IPS-NIHi7 (cell line): ENCODE measurements around the gene NUP50.

Experiments
- DNase-seq: peaks from one replicate; pipeline ENCODE4 v3.0.0; 2012; ENCODE audit warnings: mixed read lengths; ENCODE audit errors: extremely low spot score

Gene NUP50

GRCh38 chr22:45230026-45230721 is 66.4 kb downstream of the NUP50 start:
- DNase-seq = no peak

- no peak for DNase-seq
Observed at GRCh38 chr22:45231293-45231692, 67.6 kb downstream of the NUP50 start.

- DNase-seq = no peak
Observed at GRCh38 chr22:45233386-45233785, 69.7 kb downstream of the NUP50 start.

GRCh38 chr22:45233827-45234226 is 70.1 kb downstream of the NUP50 start:
- no peak for DNase-seq

GRCh38 chr22:45235101-45235777 is 71.5 kb downstream of the NUP50 start:
- DNase-seq = no peak

GRCh38 chr22:45235851-45236342 is 72.2 kb downstream of the NUP50 start:
- no peak for DNase-seq

- no peak for DNase-seq
Observed at GRCh38 chr22:45237065-45237990, 73.6 kb downstream of the NUP50 start.
